Muscle of arm (tissue), 14 donors: Measurements from ENCODE around the gene RXYLT1. TPM values are rescaled to one million over a fixed set of nuclear protein-coding genes. Genes with fewer than 3 reads are reported as not detected.
"Not testable (repeated sequence)": the region's sequence is repeated elsewhere in the genome, so short reads cannot be mapped to it uniquely, and the experiment has no call there.

Source experiments
- DNase-seq: peaks from one replicate; pipeline ENCODE4 v3.0.0-alpha.2; 2013
- long read RNA-seq, 11 donors: transcript quantifications; one replicate each; lab custom pipeline, GENCODE V29; 2026
- polyA plus RNA-seq, 12 donors: library from polyadenylated mRNA; unstranded; fragments of 120-200 nt; gene quantifications; one replicate each; pipeline ENCODE4 v1.2.1, GENCODE V29; 2013; ENCODE audit not compliant: insufficient read length in 12 of 12

The RXYLT1 gene, protein sequence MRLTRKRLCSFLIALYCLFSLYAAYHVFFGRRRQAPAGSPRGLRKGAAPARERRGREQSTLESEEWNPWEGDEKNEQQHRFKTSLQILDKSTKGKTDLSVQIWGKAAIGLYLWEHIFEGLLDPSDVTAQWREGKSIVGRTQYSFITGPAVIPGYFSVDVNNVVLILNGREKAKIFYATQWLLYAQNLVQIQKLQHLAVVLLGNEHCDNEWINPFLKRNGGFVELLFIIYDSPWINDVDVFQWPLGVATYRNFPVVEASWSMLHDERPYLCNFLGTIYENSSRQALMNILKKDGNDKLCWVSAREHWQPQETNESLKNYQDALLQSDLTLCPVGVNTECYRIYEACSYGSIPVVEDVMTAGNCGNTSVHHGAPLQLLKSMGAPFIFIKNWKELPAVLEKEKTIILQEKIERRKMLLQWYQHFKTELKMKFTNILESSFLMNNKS
- polyA plus RNA-seq = 10 to 100 TPM in 11 of 12 donors, not detected in 1; 16.0 to 23.3 (median 19.4) TPM
- long read RNA-seq, donor 1, full-length matches to known transcripts = 19 of 19 reads
- long read RNA-seq, donor 1, partial matches to known transcripts = 0 of 19 reads
- long read RNA-seq, donor 1, other reads (novel, unspliced or antisense) = 0 of 19 reads
- long read RNA-seq, donor 2, full-length matches to known transcripts = 17 of 17 reads
- long read RNA-seq, donor 2, partial matches to known transcripts = 0 of 17 reads
- long read RNA-seq, donor 2, other reads (novel, unspliced or antisense) = 0 of 17 reads
- long read RNA-seq, donor 3, full-length matches to known transcripts = 5 of 5 reads
- long read RNA-seq, donor 3, partial matches to known transcripts = 0 of 5 reads
- long read RNA-seq, donor 3, other reads (novel, unspliced or antisense) = 0 of 5 reads
- long read RNA-seq, donor 4, full-length matches to known transcripts = 4 of 4 reads
- long read RNA-seq, donor 4, partial matches to known transcripts = 0 of 4 reads
- long read RNA-seq, donor 4, other reads (novel, unspliced or antisense) = 0 of 4 reads
- long read RNA-seq, donor 5 = 0 reads
- long read RNA-seq, donor 6, full-length matches to known transcripts = 10 of 10 reads
- long read RNA-seq, donor 6, partial matches to known transcripts = 0 of 10 reads
- long read RNA-seq, donor 6, other reads (novel, unspliced or antisense) = 0 of 10 reads
- long read RNA-seq, donor 7, full-length matches to known transcripts = 5 of 5 reads
- long read RNA-seq, donor 7, partial matches to known transcripts = 0 of 5 reads
- long read RNA-seq, donor 7, other reads (novel, unspliced or antisense) = 0 of 5 reads
- long read RNA-seq, donor 8, full-length matches to known transcripts = 13 of 13 reads
- long read RNA-seq, donor 8, partial matches to known transcripts = 0 of 13 reads
- long read RNA-seq, donor 8, other reads (novel, unspliced or antisense) = 0 of 13 reads
- long read RNA-seq, donor 9, full-length matches to known transcripts = 10 of 10 reads
- long read RNA-seq, donor 9, partial matches to known transcripts = 0 of 10 reads
- long read RNA-seq, donor 9, other reads (novel, unspliced or antisense) = 0 of 10 reads
- long read RNA-seq, donor 10, full-length matches to known transcripts = 13 of 13 reads
- long read RNA-seq, donor 10, partial matches to known transcripts = 0 of 13 reads
- long read RNA-seq, donor 10, other reads (novel, unspliced or antisense) = 0 of 13 reads
- long read RNA-seq, donor 11, full-length matches to known transcripts = 10 of 10 reads
- long read RNA-seq, donor 11, partial matches to known transcripts = 0 of 10 reads
- long read RNA-seq, donor 11, other reads (novel, unspliced or antisense) = 0 of 10 reads

DNA sequence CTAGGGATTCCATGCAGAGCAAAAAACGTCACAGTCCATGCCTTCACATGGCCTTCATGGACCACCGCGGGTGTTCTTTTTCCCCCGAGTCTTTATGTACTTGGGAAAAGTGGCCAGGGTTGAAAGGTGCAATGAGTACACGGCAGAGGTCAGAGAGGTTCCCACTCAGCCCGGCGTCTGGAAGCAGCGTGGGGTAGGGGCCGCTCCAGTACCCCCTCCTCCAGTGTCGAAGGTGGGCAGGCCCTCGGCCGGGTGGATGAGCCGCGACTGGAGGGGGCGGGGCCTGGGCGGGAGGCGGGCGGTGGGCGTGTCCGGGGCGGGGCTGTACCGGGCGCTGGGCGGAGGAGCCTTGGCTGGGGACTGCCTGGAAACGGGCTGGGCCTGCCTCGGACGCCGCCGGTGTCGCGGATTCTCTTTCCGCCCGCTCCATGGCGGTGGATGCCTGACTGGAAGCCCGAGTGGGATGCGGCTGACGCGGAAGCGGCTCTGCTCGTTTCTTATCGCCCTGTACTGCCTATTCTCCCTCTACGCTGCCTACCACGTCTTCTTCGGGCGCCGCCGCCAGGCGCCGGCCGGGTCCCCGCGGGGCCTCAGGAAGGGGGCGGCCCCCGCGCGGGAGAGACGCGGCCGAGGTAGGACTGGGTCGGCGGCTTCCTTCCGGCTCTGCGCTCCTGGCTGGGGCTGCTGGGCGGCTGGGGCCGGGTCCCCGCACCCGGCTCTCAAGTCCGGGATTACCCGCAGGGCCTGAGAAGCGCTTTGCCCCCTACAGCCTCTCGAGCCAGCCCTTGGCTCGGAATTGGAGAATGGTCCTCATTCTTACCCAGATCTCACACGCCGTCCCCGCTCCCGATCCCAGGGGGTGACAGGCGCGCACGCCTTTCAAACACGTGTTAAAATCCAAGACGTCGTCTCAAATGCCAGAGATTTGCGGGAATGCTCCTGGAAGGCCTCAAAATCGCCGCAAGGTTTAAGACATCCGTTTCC, at the start of gene RXYLT1:
RXYLT1 (plus strand) TSS at position 412 of the 984 bp plus-strand sequence; CDS start at position 464, 52 bp downstream.
- DNase-seq = peak; percentile 87

DNA sequence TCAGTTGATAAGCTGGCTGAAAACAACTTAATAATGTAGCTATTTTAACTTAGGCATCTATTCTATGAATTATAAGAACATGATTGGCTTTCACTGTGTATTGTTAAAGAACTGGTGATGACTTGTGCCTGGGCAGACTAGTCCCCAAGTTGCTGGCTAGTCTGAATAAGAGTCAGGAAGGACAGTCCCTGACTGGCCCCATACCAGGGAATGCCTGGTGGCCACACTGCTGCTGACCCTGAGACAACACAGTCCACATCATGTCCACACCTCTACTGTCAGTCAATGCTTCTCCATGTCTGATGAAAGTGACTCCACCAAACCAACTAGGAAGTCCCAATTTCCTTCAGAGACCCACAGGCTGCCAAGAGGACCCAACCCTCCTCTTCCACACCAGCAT, 46.9 kb upstream of the RXYLT1 start:
- not testable (repeated sequence) for DNase-seq

DNA sequence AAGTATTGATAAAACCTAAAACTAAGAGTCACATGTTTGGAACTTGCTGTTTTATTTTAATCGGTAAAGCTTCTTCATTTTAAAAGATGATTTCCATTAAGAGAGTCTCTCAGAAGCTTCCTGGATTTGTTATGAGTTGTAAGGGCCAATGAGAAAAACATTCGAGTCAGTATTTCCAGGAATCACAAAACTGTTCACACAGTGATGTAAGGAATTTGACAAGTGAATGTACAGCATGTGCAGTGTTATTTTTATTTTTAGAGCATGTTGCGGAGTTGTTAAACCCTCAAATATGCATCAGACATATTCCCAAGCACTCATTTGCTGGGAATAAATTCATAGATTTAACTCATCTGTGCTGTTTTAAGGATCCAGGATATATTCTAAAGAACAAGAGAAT, 46.1 kb upstream of the RXYLT1 start:
- DNase-seq = not testable (repeated sequence)

DNA sequence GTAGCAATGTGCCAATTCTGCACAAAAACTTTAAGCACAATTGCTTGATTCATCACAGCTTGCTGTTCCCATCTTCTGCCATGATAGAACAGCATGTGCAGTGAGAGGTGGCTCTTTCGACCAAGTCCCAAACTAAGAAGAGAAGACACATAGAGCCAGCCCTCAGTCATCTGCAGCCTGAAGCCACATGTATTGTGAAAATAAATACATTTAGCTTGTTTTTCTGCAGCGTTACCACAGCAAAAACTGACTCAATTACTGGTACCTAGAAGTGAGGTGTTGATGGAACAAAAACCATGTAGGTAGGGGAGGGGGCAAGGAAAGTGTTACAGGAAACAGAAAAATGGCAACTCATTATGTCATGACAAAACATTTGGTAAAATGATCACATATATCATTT, 39.2 kb upstream of the RXYLT1 start:
- not testable (repeated sequence) for DNase-seq

DNA sequence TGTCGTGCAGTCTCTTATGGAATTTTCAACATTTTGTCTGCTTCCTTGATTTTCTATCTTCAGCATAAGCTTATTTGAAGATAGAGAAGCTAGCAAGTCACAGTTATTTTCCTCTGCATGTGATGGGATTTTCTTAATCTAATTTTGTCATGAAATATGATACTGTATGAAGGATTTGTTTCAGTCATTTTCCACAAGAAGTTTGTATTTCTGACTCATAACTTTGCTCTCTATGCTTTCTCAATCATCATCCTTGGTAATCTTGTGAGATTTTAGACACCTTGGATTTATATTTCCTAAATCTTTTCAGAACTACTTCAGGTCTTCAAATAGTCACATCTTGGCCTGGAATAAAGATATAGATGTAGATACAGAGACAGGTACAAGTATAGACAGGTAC, 38.3 kb upstream of the RXYLT1 start:
- not testable (repeated sequence) for DNase-seq

DNA sequence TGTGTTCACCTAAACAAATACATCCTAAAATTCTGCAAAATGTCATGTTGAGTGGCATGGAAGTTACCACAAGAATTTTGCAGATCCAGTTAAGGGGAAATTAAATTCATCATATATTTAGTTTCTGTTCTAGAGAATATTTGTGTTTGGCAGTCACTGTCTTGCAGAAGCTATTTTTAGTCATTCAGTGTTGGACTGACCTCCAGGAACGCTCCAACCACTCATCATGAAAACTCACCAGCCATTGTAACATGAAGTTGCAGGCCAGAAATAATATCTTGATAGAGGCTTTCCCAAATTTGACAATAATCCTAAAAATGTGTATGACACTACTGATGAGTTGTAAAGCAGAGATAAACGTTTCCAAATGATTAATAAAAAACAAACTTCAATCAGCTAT, 35.6 kb upstream of the RXYLT1 start:
- DNase-seq = not testable (repeated sequence)

DNA sequence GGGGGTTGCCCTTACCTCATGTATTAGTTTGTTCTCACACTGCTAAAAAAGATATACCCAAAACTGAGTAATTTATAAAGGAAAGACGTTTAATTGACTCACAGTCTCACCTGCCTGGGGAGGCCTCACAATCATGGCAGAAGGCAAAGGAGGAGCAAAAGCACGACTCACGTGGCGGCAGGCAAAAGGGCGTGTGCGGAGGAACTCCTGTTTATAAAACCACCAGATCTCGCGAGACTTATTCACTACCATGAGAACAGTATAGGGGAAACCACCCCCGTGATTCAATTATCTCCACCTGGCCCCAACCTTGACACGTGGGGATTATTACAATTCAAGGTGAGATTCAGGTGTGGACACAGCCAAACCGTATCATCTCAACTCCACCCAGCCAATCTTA, 33.2 kb upstream of the RXYLT1 start:
- DNase-seq = not testable (repeated sequence)

DNA sequence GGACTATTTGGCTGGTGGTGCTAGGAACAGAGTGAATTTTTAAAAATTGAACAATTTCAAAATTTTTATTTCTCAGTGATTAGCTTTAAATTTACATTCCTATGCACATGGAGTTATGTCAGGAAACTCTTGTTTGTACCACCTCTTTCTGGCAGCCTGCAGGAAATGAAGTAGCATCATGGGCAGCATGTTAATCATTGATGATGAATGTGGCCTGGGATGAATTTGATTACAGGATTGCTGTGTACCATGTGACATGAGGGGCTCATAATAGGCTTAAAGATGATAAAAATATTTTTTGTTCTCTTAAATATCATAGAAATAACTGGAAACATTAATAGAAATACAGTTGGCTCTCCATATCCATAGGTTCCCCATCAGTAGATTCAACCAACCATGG, 32.6 kb upstream of the RXYLT1 start:
- not testable (repeated sequence) for DNase-seq

DNA sequence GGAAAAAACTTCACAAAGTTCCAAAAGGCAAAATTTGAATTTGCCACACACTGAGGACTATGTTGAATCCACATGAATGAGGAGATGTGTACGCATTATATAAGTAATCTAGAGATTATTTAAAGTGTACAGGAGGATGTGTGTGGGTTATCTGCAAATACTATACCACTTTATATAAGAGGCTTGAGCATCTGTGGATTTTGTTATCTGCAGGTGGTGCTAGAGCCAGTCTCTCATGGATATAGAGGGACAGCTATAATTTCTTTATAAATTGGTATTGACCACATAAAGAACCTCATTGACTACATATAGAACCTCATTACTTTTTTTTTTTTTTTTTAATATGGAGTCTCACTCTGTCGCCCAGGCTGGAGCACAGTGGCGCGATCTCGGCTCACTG, 32.2 kb upstream of the RXYLT1 start:
- DNase-seq = no peak

DNA sequence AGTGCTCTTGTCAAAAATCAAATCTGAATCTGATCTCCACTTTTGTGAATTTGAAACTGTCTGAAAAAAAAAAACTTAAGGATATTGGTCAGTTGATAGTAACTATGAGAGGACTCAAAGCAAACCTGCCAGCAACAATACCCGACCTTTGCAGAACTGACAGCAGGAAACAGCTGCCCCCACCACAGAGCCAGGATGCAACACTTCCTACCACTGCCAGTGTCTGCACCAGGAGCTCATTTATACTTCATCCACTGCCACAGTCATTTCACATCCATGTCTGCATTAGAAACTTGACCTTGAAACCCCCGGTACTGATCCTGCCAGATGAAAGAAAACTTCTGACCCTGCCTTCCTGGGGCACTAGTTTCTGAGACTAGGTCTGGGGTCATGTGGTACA, 27.4 kb upstream of the RXYLT1 start:
- DNase-seq = no peak

DNA sequence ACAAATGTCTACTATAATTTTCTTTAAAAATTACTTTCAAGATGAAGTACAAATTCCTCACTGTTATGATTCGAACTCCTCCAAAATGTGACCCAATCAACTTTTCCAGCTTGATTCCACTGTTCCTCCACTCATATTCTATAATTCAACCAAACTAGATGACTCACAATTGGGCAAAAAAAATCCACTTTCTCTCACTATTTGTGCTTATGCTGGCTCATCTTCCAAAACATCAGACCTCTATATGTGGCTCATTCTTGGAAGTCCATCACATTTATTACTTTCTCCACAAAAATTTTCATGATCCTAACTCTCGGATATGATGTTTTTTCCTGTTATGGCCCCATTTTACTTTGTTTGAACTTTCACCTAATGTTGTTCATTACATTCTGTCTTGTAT, 26.9 kb upstream of the RXYLT1 start:
- DNase-seq = no peak

DNA sequence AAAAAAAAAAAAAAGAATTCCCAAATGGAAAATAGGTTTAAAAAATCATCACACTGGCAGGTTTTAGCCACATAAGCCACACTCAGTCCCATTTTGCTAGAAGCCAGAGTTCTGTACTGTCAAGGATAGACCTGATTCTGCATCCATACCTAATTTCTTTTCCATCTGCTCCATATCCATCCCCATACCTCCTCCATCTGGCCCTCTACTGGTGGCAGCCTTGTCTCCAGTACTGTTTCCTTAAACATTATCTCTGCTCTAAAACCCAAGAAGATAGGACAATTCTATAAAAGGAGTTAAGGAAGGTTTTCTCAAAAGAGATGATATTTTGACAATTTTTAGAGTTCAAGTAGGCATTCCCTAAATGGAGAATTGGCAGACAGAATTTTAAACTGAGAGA, 26.0 kb upstream of the RXYLT1 start:
- DNase-seq = no peak

DNA sequence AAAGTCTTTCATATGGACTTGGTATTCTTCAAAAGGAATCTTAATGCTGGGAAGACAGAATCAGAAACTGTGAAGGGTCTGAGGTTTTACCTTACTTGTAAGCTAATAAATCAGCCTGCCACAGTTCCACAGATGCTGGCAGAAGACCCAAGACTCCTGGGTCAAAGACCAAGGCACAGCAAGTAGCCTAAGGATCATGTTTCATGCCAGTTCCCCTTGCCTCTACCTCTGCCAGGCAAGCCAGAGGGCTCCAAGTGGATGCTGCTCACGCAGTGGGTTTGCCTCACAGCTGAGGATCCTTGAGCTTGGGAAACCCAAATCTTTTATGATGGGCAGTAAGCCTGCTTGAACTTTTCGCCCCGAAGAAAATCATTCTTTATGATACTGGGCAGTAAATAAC, 15.2 kb upstream of the RXYLT1 start:
- no peak for DNase-seq

DNA sequence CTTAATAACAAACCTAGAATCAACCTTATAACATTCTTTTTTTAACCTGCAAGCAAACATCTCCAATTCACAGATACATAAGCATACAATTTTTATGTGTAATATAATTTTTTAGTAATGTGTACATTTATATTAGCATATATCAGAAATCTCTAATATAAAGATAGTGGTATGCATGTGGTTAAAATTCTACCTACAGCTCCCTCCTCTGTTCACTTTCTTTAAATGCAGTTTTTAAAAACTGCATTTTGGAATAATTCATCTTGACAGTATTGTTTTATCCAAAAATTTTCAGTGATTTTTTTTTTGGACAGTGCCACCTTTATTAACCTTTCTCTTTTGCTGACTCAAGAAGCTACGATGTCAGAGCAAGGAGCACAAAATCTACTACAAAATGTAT, 13.2 kb upstream of the RXYLT1 start:
- DNase-seq = no peak

DNA sequence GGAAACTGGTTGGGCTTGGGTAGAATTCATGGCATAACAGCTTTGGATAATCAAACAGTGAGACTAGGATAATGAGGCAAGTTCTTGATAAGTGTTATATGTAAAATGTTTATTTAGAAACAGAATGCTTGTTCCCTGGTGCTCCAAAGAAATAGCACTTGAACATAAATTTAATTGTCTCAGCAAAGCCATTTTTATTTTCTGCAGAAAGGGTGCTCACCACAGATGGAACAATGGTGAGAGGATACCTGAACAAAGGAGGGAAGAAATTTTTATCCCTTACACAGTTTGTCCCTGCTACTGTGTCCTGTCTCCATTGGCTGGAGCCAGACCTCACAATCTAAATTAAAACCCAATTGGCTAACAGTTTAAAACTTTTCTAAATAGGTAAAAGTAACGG, 9.3 kb upstream of the RXYLT1 start:
- DNase-seq = no peak

DNA sequence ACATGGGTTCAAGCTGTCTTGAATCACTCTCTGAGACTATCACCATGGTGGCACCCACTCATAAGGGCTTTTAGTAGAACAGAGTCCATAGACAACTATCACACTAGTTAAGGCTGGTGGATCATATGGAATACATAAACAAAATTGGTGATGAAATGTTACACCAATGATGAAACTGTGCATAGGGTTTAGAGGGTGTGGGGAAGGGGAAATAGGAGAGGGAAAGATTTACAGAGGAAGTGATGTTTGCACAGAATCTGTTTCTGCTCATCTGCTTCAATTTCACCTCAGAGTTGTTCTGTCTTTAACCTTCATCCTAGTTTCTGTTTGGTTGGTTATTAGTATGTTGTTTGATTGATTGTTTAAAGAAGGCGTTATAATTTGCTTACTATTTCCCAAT, 2.4 kb upstream of the RXYLT1 start:
- DNase-seq = no peak

DNA sequence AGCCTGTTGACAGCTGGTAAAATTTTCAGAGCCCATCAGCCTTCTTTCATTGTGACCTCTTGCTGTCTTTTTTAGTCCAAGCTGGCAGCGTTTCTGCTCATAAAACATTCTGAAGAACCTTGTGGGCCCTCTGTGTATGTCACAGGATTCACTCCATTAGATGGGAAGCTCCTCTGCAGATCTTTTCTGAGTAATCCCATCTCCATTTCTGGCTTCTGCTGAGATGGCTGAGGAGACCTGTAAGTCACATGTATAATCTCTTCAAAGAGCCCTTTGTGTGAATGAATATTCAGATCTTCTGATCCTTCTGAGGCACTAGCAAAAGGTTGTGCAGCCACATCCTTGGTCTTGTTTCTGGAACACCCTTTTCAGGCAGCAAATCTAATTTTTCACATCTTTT, 2.8 kb downstream of the RXYLT1 start:
- no peak for DNase-seq

DNA sequence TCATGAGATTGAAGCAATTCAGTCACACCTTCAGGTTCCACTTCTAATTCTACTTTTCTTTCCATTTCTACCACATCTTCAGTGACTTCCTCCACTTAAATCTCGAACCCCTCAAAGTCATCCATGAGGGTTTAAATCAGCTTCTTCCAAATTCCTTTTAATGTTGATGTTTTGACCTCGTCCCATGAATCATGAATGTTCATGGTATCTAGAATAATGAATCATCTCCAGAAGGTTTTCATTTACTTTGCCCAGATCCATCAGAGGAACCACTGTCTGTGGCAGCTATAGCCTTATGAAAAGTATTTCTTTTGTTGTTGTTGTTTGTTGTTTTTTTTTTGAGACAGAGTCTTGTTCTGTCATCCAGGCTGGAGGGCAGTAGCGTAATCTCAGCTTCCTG, 7.6 kb downstream of the RXYLT1 start:
- DNase-seq = no peak

DNA sequence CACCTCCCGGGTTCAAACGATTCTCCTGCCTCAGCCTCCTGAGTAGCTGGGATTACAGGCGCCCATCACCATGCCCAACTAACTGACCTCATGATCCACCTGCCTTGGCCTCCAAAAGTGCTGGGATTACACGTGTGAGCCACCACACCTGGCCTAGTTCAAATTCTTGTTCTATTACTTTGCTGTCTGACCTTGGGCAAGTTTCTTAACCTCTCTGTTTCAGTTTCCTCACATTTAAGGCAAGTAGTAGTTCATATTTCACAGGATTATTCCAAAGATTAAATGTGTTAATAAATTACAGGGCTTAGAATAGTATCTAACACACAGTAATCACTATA, 10.9 kb downstream of the RXYLT1 start:
- no peak for DNase-seq

DNA sequence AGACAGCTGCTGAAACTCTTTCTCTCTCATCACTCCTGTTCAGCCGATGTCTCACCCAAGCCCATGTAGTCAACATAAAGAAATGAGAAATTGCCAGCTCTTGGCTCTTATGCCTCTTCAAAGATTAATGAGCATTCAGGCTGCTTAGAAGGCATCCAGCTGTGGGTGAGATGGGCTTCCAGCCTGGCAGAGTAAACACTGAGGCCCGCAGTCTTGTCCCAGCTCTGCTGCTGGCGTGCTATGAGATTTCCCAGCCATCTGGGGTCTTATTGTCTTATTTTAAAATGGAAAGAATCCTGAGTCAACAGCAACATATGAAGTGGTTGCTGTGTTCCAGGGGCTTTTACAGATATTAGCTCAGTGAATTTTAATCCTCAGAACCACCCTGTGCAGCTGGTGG, 12.6 kb downstream of the RXYLT1 start:
- no peak for DNase-seq
